Left lung (tissue), 10 donors: Measurements from ENCODE around the gene MROH9. TPM values are rescaled to one million over a fixed set of nuclear protein-coding genes. Genes with fewer than 3 reads are reported as not detected.

Experiments
- ATAC-seq: fragments of 200-7000 bp; cut with Tn5 transposase; one replicate; pipeline ENCODE4 v1.9.1; 2020; ENCODE audit warnings: moderate library complexity
- DNase-seq, 4 donors: peaks; one replicate each; pipeline ENCODE4 v3.0.0-alpha.2; 2013 to 2020
- H3K27ac ChIP-seq, 2 donors: fragments of 200-600 bp; sonication (generic) in 1 of 2; one replicate each; pipeline versions ENCODE4 v1.5.0 to v1.8.0; 2020 to 2021
- H3K27me3 ChIP-seq, 2 donors: fragments of 200-600 bp; sonication (generic) in 1 of 2; one replicate each; pipeline versions ENCODE4 v1.5.0 to v1.8.0; 2020 to 2021
- H3K36me3 ChIP-seq, 2 donors: fragments of 200-600 bp; sonication (generic) in 1 of 2; one replicate each; pipeline versions ENCODE4 v1.5.0 to v1.8.0; 2020 to 2021
- H3K4me1 ChIP-seq, 2 donors: fragments of 200-600 bp; one replicate each; pipeline ENCODE4 v1.8.0; 2021
- H3K4me3 ChIP-seq, 2 donors: fragments of 200-600 bp; sonication (generic) in 1 of 2; one replicate each; pipeline versions ENCODE4 v1.5.0 to v1.8.0; 2020 to 2021; ENCODE audit warnings: mild to moderate bottlenecking in 1 of 2
- H3K9me3 ChIP-seq, 2 donors: fragments of 200-600 bp; sonication (generic) in 1 of 2; one replicate each; pipeline versions ENCODE4 v1.5.0 to v1.8.0; 2020 to 2021
- intact Hi-C, 2 donors: fragments of 100-400 bp; cut with DNase I; formaldehyde crosslinking; loops; one replicate each; pipeline versions ENCODE4 v1.11.2 to v1.14.2; 2022
- polyA plus RNA-seq, 6 donors: library from polyadenylated mRNA; unstranded; fragments of 120-200 nt; gene quantifications; one replicate each; pipeline ENCODE4 v1.2.1, GENCODE V29; 2013; ENCODE audit not compliant: insufficient read length in 6 of 6
- total RNA-seq, 2 donors: library from RNA; stranded (reverse); fragmentation: NEBNext Ultra II Directional; extraction: Animal tissue kit (Norgen Biotek cat#: 25700); gene quantifications; one replicate each; pipeline ENCODE4 v1.2.1, GENCODE V29; 2021
- TF ChIP-seq, protein P1 (sequence below), 2 donors: fragments of 200-600 bp; sonication (generic) in 1 of 2; IDR thresholded peaks; one replicate each; pipeline versions ENCODE4 v1.5.0 to v1.8.0; 2021; ENCODE audit warnings: antibody characterized with exemption in 2 of 2
- donor health status: DM: no; HTN: yes; CAD: no.
- donor health status: DM: no; HTN: no; CAD: no.

Gene MROH9
- total and polyA plus RNA-seq, 8 donors, result 0.08 to 1.6 (median 0.84) TPM; not detected in 1

DNA sequence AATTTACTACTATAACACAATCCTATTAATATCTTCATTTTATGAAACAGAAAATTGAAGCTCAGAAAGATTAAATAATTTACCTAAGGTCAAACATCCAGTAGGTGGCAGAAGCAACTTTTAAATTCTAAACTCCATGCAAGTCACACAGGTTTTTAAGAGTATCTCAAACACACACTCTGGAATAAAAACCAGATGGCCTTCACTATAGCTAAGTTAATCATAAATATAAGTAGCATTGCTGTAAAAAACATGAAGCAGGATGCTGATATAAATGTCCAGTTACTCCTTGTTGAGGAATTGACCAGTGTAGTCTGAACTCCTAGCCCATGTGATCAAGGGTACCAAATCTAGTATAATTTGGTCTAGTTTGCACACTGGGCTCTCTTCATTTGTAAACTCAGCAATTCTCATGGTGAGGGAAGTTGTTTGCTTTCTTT, 146.0 kb downstream of the MROH9 start:
- intact Hi-C loops, result loop anchor here in 1 of 2 donors (10.0 kb wide), 1 partner anchor 143 kb away; no protein-coding TSS in a partner anchor

DNA sequence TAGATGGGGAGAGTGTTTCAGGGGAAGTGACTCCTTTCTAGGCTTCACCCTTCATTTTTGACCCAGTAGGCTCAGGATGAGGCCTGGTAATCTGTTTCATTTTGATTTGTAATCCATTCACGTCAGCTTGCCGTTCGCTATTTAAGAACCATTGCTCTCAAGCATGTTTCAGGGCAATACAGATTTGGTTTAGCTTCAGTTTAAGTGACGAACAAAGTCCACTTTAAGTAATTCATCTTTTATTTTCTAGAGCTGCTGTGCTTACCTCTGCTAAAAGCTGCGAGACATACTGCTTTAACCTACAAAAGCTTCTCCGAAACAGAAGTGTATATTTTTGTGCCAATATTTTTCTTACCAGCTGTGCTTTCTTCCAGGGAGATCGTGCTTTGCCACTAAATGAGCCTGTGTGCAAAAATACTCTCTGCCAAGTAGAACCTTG, 146.4 kb downstream of the MROH9 start:
- DNase-seq (peak in 1 of 4 donors; percentile 12), ATAC-seq (no peak)
- Histone ChIP-seq H3K36me3 (no peaks in the 10 kb centered on the region), H3K27ac (peak overlapping the region in 1 of 2 donors; percentile 67), H3K27me3 (no peaks in the 10 kb centered on the region), H3K9me3 (no peaks in the 10 kb centered on the region), H3K4me3 (no peak overlapping the region), H3K4me1 (peaks cover 0 to 7% of the 10 kb centered on the region in 2 donors)
- TF ChIP-seq, protein P1, sequence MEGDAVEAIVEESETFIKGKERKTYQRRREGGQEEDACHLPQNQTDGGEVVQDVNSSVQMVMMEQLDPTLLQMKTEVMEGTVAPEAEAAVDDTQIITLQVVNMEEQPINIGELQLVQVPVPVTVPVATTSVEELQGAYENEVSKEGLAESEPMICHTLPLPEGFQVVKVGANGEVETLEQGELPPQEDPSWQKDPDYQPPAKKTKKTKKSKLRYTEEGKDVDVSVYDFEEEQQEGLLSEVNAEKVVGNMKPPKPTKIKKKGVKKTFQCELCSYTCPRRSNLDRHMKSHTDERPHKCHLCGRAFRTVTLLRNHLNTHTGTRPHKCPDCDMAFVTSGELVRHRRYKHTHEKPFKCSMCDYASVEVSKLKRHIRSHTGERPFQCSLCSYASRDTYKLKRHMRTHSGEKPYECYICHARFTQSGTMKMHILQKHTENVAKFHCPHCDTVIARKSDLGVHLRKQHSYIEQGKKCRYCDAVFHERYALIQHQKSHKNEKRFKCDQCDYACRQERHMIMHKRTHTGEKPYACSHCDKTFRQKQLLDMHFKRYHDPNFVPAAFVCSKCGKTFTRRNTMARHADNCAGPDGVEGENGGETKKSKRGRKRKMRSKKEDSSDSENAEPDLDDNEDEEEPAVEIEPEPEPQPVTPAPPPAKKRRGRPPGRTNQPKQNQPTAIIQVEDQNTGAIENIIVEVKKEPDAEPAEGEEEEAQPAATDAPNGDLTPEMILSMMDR (IDR thresholded peaks at IDR 0.05), result no peak
- intact Hi-C loops, result loop anchor here in 1 of 2 donors (10.0 kb wide), 1 partner anchor 143 kb away; no protein-coding TSS in a partner anchor

More for the DNA sequence above, 146.0 kb downstream of the MROH9 start:
- no peaks in the 10 kb centered on the region for H3K9me3 ChIP-seq
- H3K27ac ChIP-seq, result peak overlapping the region in 1 of 2 donors; percentile 67
- TF ChIP-seq, protein P1 (IDR thresholded peaks at IDR 0.05), result peak in 1 of 2 donors; percentile 20
- ATAC-seq (peak; percentile 80), DNase-seq (peak in 2 of 4 donors; percentile 42 to 57)
- no peaks in the 10 kb centered on the region for H3K36me3 ChIP-seq
- no peak overlapping the region for H3K4me3 ChIP-seq
- peaks cover 0 to 7% of the 10 kb centered on the region in 2 donors for H3K4me1 ChIP-seq
- H3K27me3 ChIP-seq, result no peaks in the 10 kb centered on the region

DNA sequence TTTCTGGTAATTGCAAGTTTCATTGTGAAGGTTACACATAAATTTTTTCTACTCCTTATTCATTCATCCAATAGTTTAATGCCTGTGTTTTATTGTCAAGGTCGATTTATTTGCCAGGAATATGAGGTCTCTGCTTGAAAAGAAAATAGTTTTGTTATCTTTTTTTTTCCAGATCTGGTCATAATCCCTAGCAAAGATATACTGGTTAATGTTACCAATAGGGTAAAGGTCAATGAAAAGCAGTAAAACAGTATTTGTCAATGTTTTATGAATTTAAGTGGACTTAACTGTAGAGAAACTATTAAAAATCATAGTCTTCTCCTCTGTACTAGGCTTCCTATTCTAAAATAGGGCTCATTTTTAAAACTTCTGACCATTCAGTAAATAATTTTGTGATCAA, 147.3 kb downstream of the MROH9 start:
- Histone ChIP-seq H3K4me3 (no peak overlapping the region), H3K27ac (no peak overlapping the region), H3K9me3 (no peaks in the 10 kb centered on the region), H3K36me3 (no peaks in the 10 kb centered on the region), H3K27me3 (no peaks in the 10 kb centered on the region), H3K4me1 (peaks cover 0 to 7% of the 10 kb centered on the region in 2 donors)
- TF ChIP-seq, protein P1 (IDR thresholded peaks at IDR 0.05), result no peak
- intact Hi-C loops, result loop anchor here in 1 of 2 donors (10.0 kb wide), 1 partner anchor 142 kb away; no protein-coding TSS in a partner anchor
- ATAC-seq (no peak), DNase-seq (no peak)

DNA sequence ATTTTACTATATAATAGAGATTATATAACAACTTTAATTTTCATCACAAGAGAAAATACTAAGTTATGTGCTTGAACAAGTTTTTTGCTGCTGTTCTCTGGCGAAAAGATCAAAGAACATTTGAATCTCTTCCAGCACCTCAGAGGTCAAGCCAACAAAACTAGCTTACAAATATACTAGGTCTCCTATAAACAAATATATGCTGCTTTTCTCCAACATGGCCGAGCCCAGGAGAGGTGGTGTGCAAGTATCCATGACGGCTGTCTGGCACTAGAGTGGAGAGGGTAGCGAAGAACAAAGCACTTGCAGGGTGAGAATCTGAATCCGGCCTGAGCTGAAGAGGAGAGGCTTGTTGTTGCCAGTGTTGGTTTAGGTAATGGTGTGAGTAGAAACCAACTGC, 147.9 kb downstream of the MROH9 start:
- peaks cover 0 to 7% of the 10 kb centered on the region in 2 donors for H3K4me1 ChIP-seq
- no peaks in the 10 kb centered on the region for H3K9me3 ChIP-seq
- no peaks in the 10 kb centered on the region for H3K27me3 ChIP-seq
- DNase-seq (peak in 2 of 4 donors; percentile 7 to 19), ATAC-seq (no peak)
- TF ChIP-seq, protein P1 (IDR thresholded peaks at IDR 0.05), result no peak
- H3K36me3 ChIP-seq, result no peaks in the 10 kb centered on the region
- H3K4me3 ChIP-seq, result no peak overlapping the region
- no peak overlapping the region for H3K27ac ChIP-seq
- intact Hi-C loops, result loop anchor here in 1 of 2 donors (10.0 kb wide), 1 partner anchor 142 kb away; no protein-coding TSS in a partner anchor

DNA sequence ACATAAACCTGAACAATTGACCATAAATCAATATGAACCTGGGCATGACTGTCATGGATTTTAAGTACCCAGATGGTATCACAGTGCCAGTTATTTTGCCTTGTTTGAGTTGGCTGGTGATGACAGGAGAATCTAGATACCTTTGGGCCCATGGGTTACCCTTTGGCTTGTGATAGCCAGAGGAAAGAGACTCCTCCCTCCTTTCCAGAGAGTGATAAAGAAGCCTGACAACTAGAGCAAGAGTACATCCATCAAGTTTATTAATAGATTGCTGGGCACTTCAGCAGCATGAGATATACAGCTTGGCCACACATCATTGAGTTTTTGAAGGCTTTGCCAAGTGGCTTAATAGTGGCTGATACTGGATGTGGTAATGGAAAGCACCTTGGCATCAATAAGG, 148.8 kb downstream of the MROH9 start:
- H3K4me1 ChIP-seq, result peaks cover 0 to 7% of the 10 kb centered on the region in 2 donors
- H3K36me3 ChIP-seq, result no peaks in the 10 kb centered on the region
- no peak for DNase-seq
- no peak overlapping the region for H3K4me3 ChIP-seq
- no peak overlapping the region for H3K27ac ChIP-seq
- ATAC-seq, result no peak
- no peaks in the 10 kb centered on the region for H3K27me3 ChIP-seq
- no peaks in the 10 kb centered on the region for H3K9me3 ChIP-seq
- intact Hi-C loops, result loop anchor here in 1 of 2 donors (10.0 kb wide), 1 partner anchor 141 kb away; no protein-coding TSS in a partner anchor
- TF ChIP-seq, protein P1 (IDR thresholded peaks at IDR 0.05), result no peak
